KBM-7 (cell line): ENCODE measurements around the gene HYAL3.

ENCODE experiments used
- DNase-seq: peaks from one replicate; pipeline ENCODE4 v3.0.0-alpha.2; 2015
- in situ Hi-C: fragments of 300-500 bp; cut with MboI; formaldehyde crosslinking; loops from 2 replicates; pipeline ENCODE4 v1.14.3; 2020; ENCODE audit warnings: low sequenced_read_pairs, low pct_unique_long_range_greater_than_20kb, mixed read lengths

The HYAL3 gene

DNA sequence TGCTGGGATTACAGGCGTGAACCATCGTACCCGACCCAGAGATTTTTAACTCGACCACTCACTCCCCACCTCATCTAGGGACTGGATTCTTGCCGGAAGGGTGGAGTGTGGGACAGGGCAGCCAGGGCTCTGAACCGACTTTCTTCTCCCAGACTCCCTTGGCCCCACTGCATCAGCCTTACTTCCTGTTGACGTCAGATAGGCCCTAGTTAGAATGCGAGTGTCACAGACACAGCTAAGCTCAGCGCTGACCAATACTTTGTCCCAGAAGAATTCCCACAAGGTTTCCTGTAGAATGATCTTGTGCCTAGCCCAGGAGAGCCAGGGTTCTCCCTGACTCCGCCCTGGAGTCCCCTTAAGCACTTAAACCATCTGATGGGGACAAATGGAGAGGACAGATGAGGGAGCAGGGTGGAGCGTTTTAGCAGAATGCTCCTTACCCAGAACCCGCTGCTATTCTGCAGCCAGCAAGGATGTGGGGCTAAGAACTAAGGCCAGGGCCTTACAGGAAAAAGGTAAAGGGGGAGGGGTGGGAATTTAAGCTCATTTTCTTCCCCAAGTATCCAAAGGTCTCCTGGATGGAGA, 34.6 kb upstream of the HYAL3 start:
- DNase-seq, result no peak
- in situ Hi-C loops, result no loop called here

- DNase-seq, result no peak
- in situ Hi-C loops, result no loop called here
Observed at GRCh38 chr3:50331364-50331907, 32.2 kb upstream of the HYAL3 start.

- in situ Hi-C loops, result no loop called here
- no peak for DNase-seq
Observed at GRCh38 chr3:50330330-50330729, 31.1 kb upstream of the HYAL3 start.

DNA sequence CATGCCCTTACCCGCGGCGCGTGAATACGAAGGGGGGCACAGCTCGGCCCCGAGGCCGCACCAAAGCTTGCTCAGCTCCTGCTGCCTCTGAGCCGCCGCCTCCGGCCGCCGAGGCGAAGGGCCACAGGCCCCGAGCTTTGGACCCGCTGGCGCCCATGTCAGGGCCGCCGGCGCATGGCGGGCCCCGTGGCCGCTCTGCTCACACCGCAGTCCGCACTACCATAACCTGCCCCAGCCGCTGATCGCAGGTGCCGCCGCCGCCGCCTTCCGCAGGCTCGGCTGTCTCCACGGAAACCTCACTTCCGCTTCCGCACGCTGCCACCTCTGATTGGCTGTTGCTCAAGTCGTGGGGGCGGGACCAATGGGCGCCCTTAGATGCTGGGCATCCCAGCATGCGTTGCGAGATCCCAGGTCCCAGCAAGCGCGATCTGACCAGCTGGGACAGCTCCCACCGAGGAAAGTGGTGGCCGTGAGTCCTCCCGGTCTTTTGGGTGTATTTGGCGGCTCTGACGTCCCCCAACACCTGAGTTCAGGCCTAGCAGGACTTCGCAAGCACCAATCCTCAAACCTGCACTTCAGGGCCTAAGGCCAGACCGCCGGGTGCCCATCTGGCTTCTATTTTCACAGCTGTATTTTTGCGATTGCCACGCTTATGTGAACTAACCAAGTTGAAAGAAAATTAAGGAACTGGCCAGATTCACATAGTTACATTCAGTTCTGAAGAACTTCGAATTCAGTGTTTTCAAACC, 28.9 kb upstream of the HYAL3 start, which contains the start of gene TUSC2:
Gene TUSC2 (minus strand): TSS at position 281 of the 749 bp plus-strand sequence. CDS start 124 bp downstream, at position 157.
- in situ Hi-C loops, result no loop called here

GRCh38 chr3:50327129-50327528, 27.9 kb upstream of the HYAL3 start:
- in situ Hi-C loops, result no loop called here
- DNase-seq, result no peak

More for the DNA sequence above, 28.9 kb upstream of the HYAL3 start, which contains the start of gene TUSC2:
- peak; percentile 96 for DNase-seq

DNA sequence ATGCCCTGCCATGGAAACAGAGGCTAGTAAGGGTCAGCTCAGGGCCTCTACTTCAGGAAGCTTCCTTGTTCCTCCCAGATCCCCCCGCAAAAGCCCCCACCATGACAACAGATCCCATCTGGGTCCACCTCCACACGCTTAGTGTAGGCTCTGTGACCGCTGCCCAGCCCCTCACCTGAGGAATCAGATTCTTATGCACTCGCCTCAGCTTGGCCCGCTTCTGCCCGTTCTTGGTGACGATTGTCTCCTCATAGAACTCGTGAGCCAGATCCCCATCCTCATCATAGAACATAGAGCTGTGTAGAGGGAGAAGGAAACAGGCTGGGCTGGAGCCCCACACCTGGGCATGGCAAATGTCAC, 27.0 kb upstream of the HYAL3 start:
- in situ Hi-C loops, result no loop called here
- DNase-seq, result no peak

DNA sequence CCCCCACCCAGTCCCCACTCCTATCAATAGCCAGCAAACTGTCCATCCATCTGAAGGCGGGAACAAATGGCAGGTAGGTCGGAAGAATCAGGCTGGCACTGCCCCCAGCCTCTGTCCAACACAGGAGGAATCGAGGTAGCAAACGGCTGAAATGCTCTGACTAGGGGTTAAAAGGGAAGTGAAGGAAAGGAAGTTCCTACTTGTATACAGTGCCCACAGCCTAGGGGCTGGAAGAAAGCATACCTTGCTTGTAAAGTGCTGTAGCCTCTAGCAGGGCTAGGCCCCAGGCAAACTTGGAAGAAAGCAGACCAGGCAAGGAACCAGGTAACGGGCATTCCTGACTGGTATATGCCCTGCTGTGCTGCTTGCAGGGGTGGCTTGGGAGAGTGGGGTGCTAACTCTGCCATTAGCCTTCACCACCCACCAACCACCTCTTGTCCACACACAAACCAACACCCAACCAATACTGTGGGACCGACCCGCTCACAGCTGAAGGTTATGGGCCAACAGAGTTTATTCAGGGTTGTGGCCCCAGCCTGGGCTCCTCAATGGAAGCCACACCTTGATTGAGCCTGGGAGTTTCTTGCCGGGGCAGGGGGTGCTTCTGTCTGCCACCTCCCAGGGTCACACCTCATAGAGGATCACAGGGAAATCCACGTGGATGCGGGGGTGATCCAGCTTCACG, 26.4 kb upstream of the HYAL3 start:
- in situ Hi-C loops, result no loop called here
- DNase-seq, result no peak

DNA sequence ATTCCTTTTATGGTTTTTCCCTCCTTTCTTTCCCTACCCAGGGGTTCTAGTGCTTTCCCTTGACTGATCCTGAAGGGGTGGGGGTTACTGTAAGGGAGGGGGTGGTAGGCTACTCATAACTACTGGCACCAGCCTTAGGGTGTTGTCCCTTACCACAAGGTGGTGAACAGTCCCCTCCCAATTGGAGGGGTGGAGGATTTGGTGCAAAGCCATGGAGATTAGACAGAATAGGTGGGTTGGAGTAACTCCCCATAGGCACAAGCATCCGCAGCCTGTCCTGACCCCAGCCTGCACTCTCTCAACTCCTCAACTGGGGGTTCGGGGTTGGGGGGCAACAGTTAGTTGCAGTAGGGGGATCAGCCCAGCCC, 25.9 kb upstream of the HYAL3 start:
- in situ Hi-C loops, result no loop called here
- DNase-seq, result no peak

- in situ Hi-C loops, result no loop called here
- peak; percentile 77 for DNase-seq
Observed at GRCh38 chr3:50324351-50325112, 25.3 kb upstream of the HYAL3 start.

DNA sequence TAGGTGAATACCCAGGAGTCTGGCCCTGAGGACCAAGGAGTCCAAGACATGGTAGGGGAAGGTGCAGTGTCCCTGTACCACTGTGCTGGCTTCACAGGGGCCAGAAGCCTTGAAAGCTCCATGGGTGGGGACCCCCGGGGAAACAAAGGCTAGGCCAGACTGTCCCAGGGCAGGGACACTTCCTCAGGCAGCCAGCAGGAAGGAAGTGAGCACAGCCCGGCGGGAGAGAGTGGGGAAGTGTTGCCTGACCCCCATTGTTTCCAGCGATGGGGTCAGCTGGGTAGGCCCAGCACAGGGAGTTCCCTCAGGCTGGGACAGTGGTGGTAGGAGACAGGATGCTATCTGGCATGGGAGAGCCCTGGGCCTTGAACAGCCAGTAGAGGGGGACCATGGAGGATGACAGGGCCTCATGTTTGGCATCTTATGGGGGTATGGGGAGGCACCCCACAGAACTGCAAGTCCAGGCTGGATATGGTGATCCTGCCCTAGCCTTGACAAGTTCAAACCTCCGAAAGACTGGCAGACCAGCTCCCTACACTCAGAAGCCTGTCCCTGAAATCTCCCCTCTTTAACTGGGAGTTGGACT, 24.5 kb upstream of the HYAL3 start:
- in situ Hi-C loops, result no loop called here
- no peak for DNase-seq

DNA sequence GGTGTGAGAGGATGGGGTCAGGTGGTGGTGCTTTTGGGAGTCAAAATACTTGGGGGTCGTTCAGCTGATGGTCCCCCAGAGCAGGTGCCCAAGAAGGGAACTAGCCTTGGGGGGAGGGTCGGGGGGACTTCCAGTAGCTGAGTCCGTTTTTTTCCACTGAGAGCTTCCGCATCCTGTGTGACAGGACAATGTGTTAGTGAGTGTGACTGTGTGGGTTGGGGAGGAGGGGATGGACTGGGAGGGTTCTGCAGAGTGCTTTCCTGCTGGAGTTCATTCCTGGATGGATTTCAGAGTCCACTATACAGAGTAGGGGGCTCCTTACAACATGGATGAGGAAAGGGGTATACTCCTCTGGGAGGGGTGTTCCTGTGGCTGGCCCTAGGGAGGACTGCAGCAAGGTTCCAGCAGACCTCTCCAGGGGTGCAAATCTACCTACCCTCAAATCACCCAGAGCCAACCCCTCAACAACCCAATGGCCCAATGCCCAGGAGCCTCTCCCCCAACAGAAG, 23.9 kb upstream of the HYAL3 start:
- in situ Hi-C loops, result no loop called here

GRCh38 chr3:50322386-50323091, 23.3 kb upstream of the HYAL3 start, which contains the start of gene HYAL2:
Gene HYAL2, minus strand, starts transcription at chr3:50322745. Its CDS starts 2,256 bp downstream, at chr3:50320489.
- in situ Hi-C loops, result no loop called here
- DNase-seq, result no peak

More for the DNA sequence above, 23.9 kb upstream of the HYAL3 start:
- no peak for DNase-seq

DNA sequence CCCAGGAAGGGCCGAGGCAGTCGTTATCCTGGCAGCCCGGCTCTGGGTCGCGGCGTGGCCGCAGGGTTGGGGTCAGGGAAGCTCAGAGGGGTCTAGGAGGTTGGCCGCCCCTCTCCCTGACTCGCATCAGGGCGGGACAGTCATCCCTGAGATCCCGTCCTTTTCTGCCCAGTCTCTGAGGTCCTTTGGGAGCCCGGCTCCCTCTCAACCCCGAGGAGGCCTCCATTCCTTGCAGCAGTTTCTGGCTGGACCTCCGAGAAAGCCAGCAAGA, 22.8 kb upstream of the HYAL3 start:
- in situ Hi-C loops, result no loop called here
- DNase-seq, result no peak

DNA sequence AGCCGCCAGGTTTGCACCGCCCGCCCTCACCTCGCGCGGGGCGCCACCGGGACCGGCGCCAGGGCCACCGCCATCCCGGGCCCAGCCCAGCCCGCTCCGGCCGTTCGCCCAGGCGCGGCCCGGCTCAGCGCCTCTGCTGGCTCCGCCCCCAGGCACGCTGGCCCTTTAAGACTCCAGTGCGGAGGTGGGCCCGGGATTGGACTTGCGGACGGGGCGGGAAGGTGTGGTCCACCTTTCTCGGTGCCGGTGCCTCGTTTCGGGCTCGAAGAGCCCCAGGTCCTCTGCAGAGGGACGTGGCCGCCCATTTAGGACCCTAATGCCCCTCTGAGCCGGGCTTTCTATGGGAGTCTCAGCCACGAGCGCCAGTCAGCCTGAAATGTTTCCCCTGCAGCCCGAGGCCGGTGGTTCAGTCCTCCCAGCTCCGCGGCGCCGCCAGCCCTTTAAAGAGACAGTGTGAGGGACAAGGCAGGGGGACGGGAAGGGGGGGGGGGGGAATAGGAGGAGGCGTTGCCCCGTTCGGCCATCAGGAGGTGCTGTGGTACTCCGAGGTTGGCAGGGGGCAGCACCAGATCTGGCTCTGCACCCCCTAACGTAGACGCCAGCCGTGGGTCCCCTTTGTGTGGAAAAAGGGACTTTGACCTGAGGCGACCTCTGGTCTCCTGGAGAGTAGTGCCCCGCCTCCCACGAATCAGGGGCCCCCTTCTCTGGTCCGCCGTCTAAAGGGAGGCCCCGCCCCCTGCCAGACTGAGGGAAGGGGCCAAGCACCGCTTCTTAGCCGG, 22.3 kb upstream of the HYAL3 start:
- DNase-seq, result peak; percentile 89
- in situ Hi-C loops, result no loop called here

- DNase-seq, result peak; percentile 69
- in situ Hi-C loops, result no loop called here
Observed at GRCh38 chr3:50320853-50321335, 21.7 kb upstream of the HYAL3 start.

GRCh38 chr3:50319894-50320625, 20.9 kb upstream of the HYAL3 start:
- in situ Hi-C loops, result no loop called here
- no peak for DNase-seq
